Measurements from ENCODE around the gene SLC10A7.

DNA sequence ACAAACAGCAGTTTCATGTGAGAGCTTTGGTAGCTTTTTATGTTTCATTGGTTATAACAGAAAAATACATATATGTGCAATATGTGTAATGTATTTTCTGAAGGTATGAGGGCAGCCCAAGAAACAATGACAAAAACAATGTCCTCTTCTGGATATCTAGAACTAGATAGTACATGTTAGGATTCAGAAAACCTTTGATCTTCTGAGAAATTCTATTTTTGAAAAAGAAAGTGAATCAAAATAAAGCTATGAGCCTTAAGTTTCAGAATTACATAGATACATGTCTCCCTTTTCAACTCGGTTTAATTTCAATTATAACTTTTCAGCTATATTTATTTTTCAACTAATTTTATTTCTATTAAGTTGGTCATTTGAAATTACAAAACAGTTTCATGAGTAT, 175.5 kb downstream of the SLC10A7 start:
- TF ChIP-seq CTCF (IDR thresholded peaks at IDR 0.05; ENCODE audit: low read length) (no peak), EZH2 (IDR thresholded peaks at IDR 0.05; ENCODE audit: borderline replicate concordance, low read length) (no peak)

Data from OCI-LY1 (cell line).